Esophagus muscularis mucosa (tissue), 4 donors: ENCODE results near the gene ATP8B3.

Experiments used
- EP300 ChIP-seq: sonication (generic); formaldehyde crosslinking; IDR thresholded peaks from one replicate; pipeline ENCODE4 v1.6.1; 2017; ENCODE audit warnings: antibody characterized with exemption
- POLR2A ChIP-seq: fragments of 450-650 bp; IDR thresholded peaks from one replicate; pipeline ENCODE4 v1.6.1; 2017; ENCODE audit warnings: antibody characterized with exemption, moderate library complexity, mild to moderate bottlenecking, low read depth
- POLR2AphosphoS5 ChIP-seq, 2 donors: sonication (generic); formaldehyde crosslinking; IDR thresholded peaks; one replicate each; pipeline ENCODE4 v1.6.1; 2017; ENCODE audit warnings: antibody characterized with exemption in 2 of 2
- TF ChIP-seq, protein P1 (sequence below), 3 experiments: fragments of 200-600 bp in 2 of 3; fragments of 450-650 bp in 1 of 3; sonication (generic) in 2 of 3; IDR thresholded peaks; one replicate each; pipeline ENCODE4 v1.5.1; 2017 to 2019; ENCODE audit warnings: antibody characterized with exemption in 3 of 3, mild to moderate bottlenecking in 2 of 3, moderate library complexity in 1 of 3

DNA sequence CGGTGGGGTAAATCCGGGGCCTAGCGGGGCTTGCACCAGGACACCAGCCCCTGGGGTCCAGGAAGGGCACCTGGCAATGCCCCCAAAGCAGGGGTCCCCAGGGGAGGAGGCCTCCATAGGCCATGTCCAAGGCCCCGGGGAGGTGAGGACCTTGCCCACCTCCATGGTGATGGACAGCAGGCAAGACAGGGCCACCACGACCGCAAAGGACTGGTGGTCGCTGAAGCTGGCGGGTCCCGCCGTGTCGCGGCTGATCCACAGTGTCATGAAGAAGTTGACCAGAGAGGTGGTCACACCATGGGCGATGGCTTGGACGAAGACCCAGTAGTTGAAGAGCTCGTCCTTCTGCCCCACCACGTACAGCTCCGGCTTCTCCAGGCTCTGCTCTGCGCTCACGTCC, 26.8 kb downstream of the ATP8B3 start:
- TF ChIP-seq, protein P1, sequence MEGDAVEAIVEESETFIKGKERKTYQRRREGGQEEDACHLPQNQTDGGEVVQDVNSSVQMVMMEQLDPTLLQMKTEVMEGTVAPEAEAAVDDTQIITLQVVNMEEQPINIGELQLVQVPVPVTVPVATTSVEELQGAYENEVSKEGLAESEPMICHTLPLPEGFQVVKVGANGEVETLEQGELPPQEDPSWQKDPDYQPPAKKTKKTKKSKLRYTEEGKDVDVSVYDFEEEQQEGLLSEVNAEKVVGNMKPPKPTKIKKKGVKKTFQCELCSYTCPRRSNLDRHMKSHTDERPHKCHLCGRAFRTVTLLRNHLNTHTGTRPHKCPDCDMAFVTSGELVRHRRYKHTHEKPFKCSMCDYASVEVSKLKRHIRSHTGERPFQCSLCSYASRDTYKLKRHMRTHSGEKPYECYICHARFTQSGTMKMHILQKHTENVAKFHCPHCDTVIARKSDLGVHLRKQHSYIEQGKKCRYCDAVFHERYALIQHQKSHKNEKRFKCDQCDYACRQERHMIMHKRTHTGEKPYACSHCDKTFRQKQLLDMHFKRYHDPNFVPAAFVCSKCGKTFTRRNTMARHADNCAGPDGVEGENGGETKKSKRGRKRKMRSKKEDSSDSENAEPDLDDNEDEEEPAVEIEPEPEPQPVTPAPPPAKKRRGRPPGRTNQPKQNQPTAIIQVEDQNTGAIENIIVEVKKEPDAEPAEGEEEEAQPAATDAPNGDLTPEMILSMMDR (IDR thresholded peaks at IDR 0.05): no peak
- TF ChIP-seq POLR2A: no peak
- TF ChIP-seq EP300: no peak
- TF ChIP-seq POLR2AphosphoS5 (IDR thresholded peaks at IDR 0.05): no peak
